IMR-90 (cell line): ENCODE results near the gene CENPQ. TPM values are rescaled to one million over a fixed set of nuclear protein-coding genes. Genes with fewer than 3 reads are reported as not detected.
A peak's percentile ranks its signal among the peaks of the same experiment; 100 is the strongest.

Source experiments
- ATAC-seq: fragments of 200-7000 bp; cut with Tn5 transposase; 2 replicates; pipeline ENCODE4 v1.9.1; 2020; ENCODE audit warnings: low read depth, mild to moderate bottlenecking, moderate library complexity
- BruUV-seq: library from RNA; stranded (reverse); fragments of 400-500 nt; replicated peaks from 2 replicates; lab custom pipeline; 2021; lab: Mats Ljungman, UMichigan
- CTCF ChIA-PET: fragments of 300-600 bp; formaldehyde crosslinking; extraction: SDS; loops from one replicate; lab custom pipeline; 2021; ENCODE audit warnings: antibody characterized with exemption; lab: Yijun Ruan, JAX
- POLR2A ChIA-PET: fragments of 300-600 bp; sonication (Branson Sonifier 250); formaldehyde crosslinking; loops from one replicate; lab custom pipeline; 2022; ENCODE audit warnings: antibody characterized with exemption; ENCODE audit not compliant: unreplicated experiment; lab: Charles Lee
- DNase-seq: peaks from one replicate; pipeline ENCODE4 v3.0.0; 2013
- H2AFZ ChIP-seq: replicated peaks from 2 replicates; pipeline ENCODE3; 2013; ENCODE audit warnings: low read length, mild to moderate bottlenecking; ENCODE audit not compliant: poor library complexity
- H2AK5ac ChIP-seq: 2 replicates; pipeline ENCODE4 v1.6.1; 2013; ENCODE audit warnings: low read depth, low read length, inconsistent platforms
- H2AK9ac ChIP-seq: replicated peaks from 2 replicates; pipeline ENCODE3; 2013; ENCODE audit warnings: mild to moderate bottlenecking, low read depth, low read length, moderate library complexity; ENCODE audit not compliant: poor library complexity
- H2BK120ac ChIP-seq: 2 replicates; pipeline ENCODE4 v1.6.1; 2013; ENCODE audit warnings: low read depth, low read length, inconsistent platforms
- H2BK15ac ChIP-seq: 3 replicates; pipeline ENCODE4 v1.6.1; 2013; ENCODE audit warnings: low read depth, low read length, inconsistent platforms
- H2BK20ac ChIP-seq: 2 replicates; pipeline ENCODE4 v1.6.1; 2013; ENCODE audit warnings: low read depth, mild to moderate bottlenecking, inconsistent platforms, low read length, moderate library complexity
- H2BK5ac ChIP-seq: 2 replicates; pipeline ENCODE4 v1.6.1; 2013; ENCODE audit warnings: mild to moderate bottlenecking, low read depth, low read length, inconsistent platforms; ENCODE audit not compliant: poor library complexity, severe bottlenecking
- H3K14ac ChIP-seq: replicated peaks from 2 replicates; pipeline ENCODE4 v1.6.1; 2013; ENCODE audit warnings: low read depth, low read length, inconsistent platforms
- H3K18ac ChIP-seq: 2 replicates; pipeline ENCODE4 v1.6.1; 2013; ENCODE audit warnings: low read depth, low read length, control low read depth
- H3K23ac ChIP-seq: 2 replicates; pipeline ENCODE4 v1.6.1; 2013; ENCODE audit warnings: low read depth, low read length, inconsistent platforms
- H3K27ac ChIP-seq: 2 replicates; pipeline ENCODE4 v1.5.1; 2013; ENCODE audit warnings: mild to moderate bottlenecking, control low read depth, low read length; ENCODE audit not compliant: insufficient read depth
- H3K27me3 ChIP-seq: 2 replicates; pipeline ENCODE4 v1.6.1; 2013; ENCODE audit warnings: low read length; ENCODE audit not compliant: control insufficient read depth, insufficient read depth
- H3K36me3 ChIP-seq: 2 replicates; pipeline ENCODE4 v1.6.1; 2013; ENCODE audit warnings: low read length, mixed read lengths; ENCODE audit not compliant: control insufficient read depth, insufficient read depth
- H3K4ac ChIP-seq: 2 replicates; pipeline ENCODE4 v1.6.1; 2013; ENCODE audit warnings: low read depth, low read length, inconsistent platforms
- H3K4me1 ChIP-seq: 2 replicates; pipeline ENCODE4 v1.6.1; 2013; ENCODE audit warnings: low read length, mixed read lengths; ENCODE audit not compliant: control insufficient read depth, insufficient read depth
- H3K4me2 ChIP-seq: 2 replicates; pipeline ENCODE4 v1.6.1; 2013; ENCODE audit warnings: low read depth, mild to moderate bottlenecking, control low read depth, low read length, moderate library complexity
- H3K4me3 ChIP-seq: 2 replicates; pipeline ENCODE4 v1.5.1; 2013; ENCODE audit warnings: low read depth, mild to moderate bottlenecking, control low read depth, low read length, moderate library complexity; ENCODE audit not compliant: insufficient read depth
- H3K56ac ChIP-seq: 2 replicates; pipeline ENCODE4 v1.6.1; 2013; ENCODE audit warnings: low read length, inconsistent platforms; ENCODE audit not compliant: insufficient read depth; ENCODE audit errors: extremely low read depth
- H3K79me1 ChIP-seq, 2 experiments: 2 replicates each; pipeline ENCODE4 v1.6.1; 2013; ENCODE audit warnings: low read length in 2 of 2, inconsistent platforms in 1 of 2, low read depth in 1 of 2
- H3K9ac ChIP-seq: 2 replicates; pipeline ENCODE4 v1.6.1; 2013; ENCODE audit warnings: low read depth, low read length, control low read depth
- H3K9me1 ChIP-seq: 2 replicates; pipeline ENCODE4 v1.6.1; 2013; ENCODE audit warnings: low read length, inconsistent platforms; ENCODE audit not compliant: insufficient read depth
- H3K9me3 ChIP-seq: 2 replicates; pipeline ENCODE4 v1.6.1; 2013; ENCODE audit warnings: low read length; ENCODE audit not compliant: control insufficient read depth, insufficient read depth
- H4K20me1 ChIP-seq: 2 replicates; pipeline ENCODE4 v1.6.1; 2013; ENCODE audit warnings: low read length, inconsistent platforms; ENCODE audit not compliant: insufficient read depth
- H4K5ac ChIP-seq: 2 replicates; pipeline ENCODE4 v1.6.1; 2013; ENCODE audit warnings: mild to moderate bottlenecking, low read depth, low read length, control low read depth
- H4K8ac ChIP-seq, 2 experiments: 2 replicates each; pipeline ENCODE4 v1.6.1; 2013; ENCODE audit warnings: low read depth in 2 of 2, low read length in 2 of 2, control low read depth in 1 of 2, inconsistent platforms in 1 of 2
- H4K91ac ChIP-seq: 2 replicates; pipeline ENCODE4 v1.6.1; 2013; ENCODE audit warnings: low read depth, low read length, inconsistent platforms; ENCODE audit not compliant: insufficient read depth
- BHLHE40 ChIP-seq: fragments of 150-350 bp; IDR thresholded peaks from 2 replicates; pipeline ENCODE4 v1.6.1; 2016; ENCODE audit warnings: mild to moderate bottlenecking, low read depth, low read length
- CEBPB ChIP-seq: IDR thresholded peaks from 2 replicates; pipeline ENCODE4 v1.6.1; 2012; ENCODE audit warnings: low read depth, low read length, improper control_type of control experiment
- CHD1 ChIP-seq: IDR thresholded peaks from 2 replicates; pipeline ENCODE4 v1.6.1; 2012; ENCODE audit warnings: low read depth, low read length, improper control_type of control experiment
- FOS ChIP-seq: fragments of 150-350 bp; IDR thresholded peaks from 2 replicates; pipeline ENCODE4 v1.6.1; 2016; ENCODE audit warnings: low read depth, low read length
- MAFK ChIP-seq: IDR thresholded peaks from 2 replicates; pipeline ENCODE4 v1.6.1; 2012; ENCODE audit warnings: low read depth, low read length, improper control_type of control experiment
- MXI1 ChIP-seq: IDR thresholded peaks from 2 replicates; pipeline ENCODE4 v1.6.1; 2012; ENCODE audit warnings: low read depth, mild to moderate bottlenecking, low read length, moderate library complexity, borderline replicate concordance
- NFE2L2 ChIP-seq: fragments of 150-350 bp; IDR thresholded peaks from 2 replicates; pipeline ENCODE4 v1.6.1; 2016; ENCODE audit warnings: low read depth, mild to moderate bottlenecking, low read length
- POLR2A ChIP-seq: IDR thresholded peaks from 2 replicates; pipeline ENCODE4 v1.6.1; 2012; ENCODE audit warnings: mild to moderate bottlenecking, low read depth, low read length
- RAD21 ChIP-seq: IDR thresholded peaks from 2 replicates; pipeline ENCODE4 v1.6.1; 2012; ENCODE audit warnings: low read length, improper control_type of control experiment
- RCOR1 ChIP-seq: IDR thresholded peaks from 2 replicates; pipeline ENCODE4 v1.6.1; 2012; ENCODE audit warnings: mild to moderate bottlenecking, low read length, improper control_type of control experiment; ENCODE audit not compliant: insufficient replicate concordance
- RFX5 ChIP-seq: IDR thresholded peaks from 2 replicates; pipeline ENCODE4 v1.8.0; 2012; ENCODE audit warnings: low read depth, mild to moderate bottlenecking, low read length, moderate library complexity
- WGBS, 2 experiments: methylation state at CpG; one replicate each; pipeline versions ENCODE4 v1.1.5 to v1.1.7; 2013; ENCODE audit warnings: missing lambda C conversion rate in 2 of 2; ENCODE audit not compliant: insufficient read length in 1 of 2; ENCODE audit errors: extremely low coverage in 2 of 2; 5-methylcytosine and 5-hydroxymethylcytosine counted together
- dilution Hi-C: fragments of 300-500 bp; cut with HindIII; formaldehyde crosslinking; loops from one replicate; pipeline ENCODE4 v1.14.3; 2018; ENCODE audit warnings: low sequenced_read_pairs; ENCODE audit not compliant: unreplicated experiment
- in situ Hi-C: fragments of 300-500 bp; cut with MboI; formaldehyde crosslinking; loops from 3 replicates; pipeline ENCODE4 v1.14.3; 2019; ENCODE audit warnings: low sequenced_read_pairs, inconsistent platforms, mixed read lengths
- intact Hi-C: fragments of 100-400 bp; cut with micrococcal nuclease; formaldehyde crosslinking; loops from 2 replicates; pipeline ENCODE4 v1.10.0; 2022
- polyA plus RNA-seq, 3 experiments: library from polyadenylated mRNA; depleted of rRNA; stranded (reverse); fragments of >200 nt; gene quantifications; 2 replicates each; pipeline ENCODE4 v1.2.3, GENCODE V29; 2012; ENCODE audit warnings: low replicate concordance in 1 of 3
- total RNA-seq: library from RNA; depleted of rRNA; stranded (reverse); fragments of >200 nt; gene quantifications from 2 replicates; pipeline ENCODE4 v1.2.3, GENCODE V29; 2012
- TF ChIP-seq, protein P1 (sequence below): conservative IDR thresholded peaks from 2 replicates; pipeline ENCODE4 v1.5.1; 2012; ENCODE audit warnings: mild to moderate bottlenecking, low read depth, low read length, improper control_type of control experiment

Gene CENPQ
- total and polyA plus RNA-seq, 2 of the 4 experiments (the other 2 are of a cell fraction) = 2.2 to 3.7 TPM

DNA sequence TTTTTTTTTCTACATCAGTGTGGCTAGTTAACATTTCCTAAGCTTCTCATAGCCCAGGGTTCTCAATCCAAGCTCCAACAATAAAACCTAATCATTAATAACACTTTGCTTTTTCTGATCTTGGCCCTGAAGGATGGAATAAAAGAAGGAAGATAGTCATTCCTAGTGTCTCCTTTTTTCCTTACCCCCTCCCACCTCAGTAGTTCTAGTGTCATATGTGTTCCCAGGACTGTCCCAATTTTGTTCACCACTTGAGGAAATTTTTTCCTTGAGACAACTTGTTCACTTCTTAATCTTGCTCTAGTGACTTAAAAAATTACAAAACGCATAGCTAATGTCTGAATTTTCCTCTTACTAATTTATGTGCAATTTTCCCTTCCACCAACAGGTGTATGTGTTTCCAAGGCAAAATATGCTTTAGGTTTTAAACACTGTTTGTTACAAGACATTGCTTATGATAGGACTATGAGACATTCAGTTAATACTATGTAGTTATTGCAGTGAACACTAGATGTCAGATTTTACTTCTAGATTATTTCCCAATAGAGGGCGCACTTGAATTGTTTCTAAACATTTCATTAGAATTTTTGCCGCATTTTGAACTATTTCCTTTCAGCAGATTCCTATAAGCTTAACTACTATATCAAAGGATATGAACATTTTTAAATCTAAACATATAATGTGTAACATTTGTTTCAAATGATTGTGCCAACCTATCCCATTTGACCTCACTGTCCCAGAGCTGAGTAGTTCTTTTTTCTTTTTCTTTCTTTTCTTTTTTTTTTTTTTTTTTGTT, 68.8 kb downstream of the CENPQ start (continued):
- TF ChIP-seq NFE2L2 (no peak), CEBPB (peak; percentile 71)

DNA sequence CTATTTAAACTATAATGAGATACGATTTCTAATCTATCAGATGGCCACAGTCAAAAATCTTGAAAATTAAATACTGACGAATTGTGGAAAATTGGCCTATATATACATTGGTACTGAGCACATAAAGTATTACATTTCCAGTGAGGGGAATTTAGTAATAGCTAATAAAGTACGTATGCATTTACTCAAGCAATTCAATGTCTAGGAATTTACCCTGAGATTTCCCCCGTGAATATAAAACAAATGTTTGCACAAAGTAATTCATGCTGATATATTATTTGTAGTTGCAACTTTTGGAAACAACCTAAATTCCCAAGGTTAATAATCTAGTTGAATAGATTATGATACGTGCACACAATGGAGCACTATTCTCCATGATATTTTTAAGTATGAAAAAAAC, 72.6 kb downstream of the CENPQ start:
- BruUV-seq = no TSS peak
- Histone ChIP-seq H2BK15ac (no peak overlapping the region), H4K8ac (no peak overlapping the region), H2AK5ac (no peak overlapping the region), H3K4ac (no peak overlapping the region), H3K4me1 (no peaks in the 10 kb centered on the region), H3K9ac (no peak overlapping the region), H3K14ac (no peak overlapping the region), H4K91ac (no peak overlapping the region), H3K18ac (no peak overlapping the region), H3K27ac (no peak overlapping the region), H2BK20ac (no peak overlapping the region), H2AFZ (no peak overlapping the region), H3K4me3 (no peak overlapping the region), H2BK5ac (no peak overlapping the region), H3K4me2 (no peak overlapping the region), H3K79me1 (no peaks in the 10 kb centered on the region), H2BK120ac (no peak overlapping the region), H3K56ac (no peak overlapping the region), H4K20me1 (no peaks in the 10 kb centered on the region), H2AK9ac (no peak overlapping the region), H3K9me3 (no peaks in the 10 kb centered on the region), H3K36me3 (no peaks in the 10 kb centered on the region), H4K5ac (no peak overlapping the region), H3K23ac (no peak overlapping the region), H3K9me1 (no peaks in the 10 kb centered on the region), H3K27me3 (no peaks in the 10 kb centered on the region)
- TF ChIP-seq MAFK = no peak
- no peak for TF ChIP-seq CHD1
- TF ChIP-seq BHLHE40 = no peak
- TF ChIP-seq, protein P1, sequence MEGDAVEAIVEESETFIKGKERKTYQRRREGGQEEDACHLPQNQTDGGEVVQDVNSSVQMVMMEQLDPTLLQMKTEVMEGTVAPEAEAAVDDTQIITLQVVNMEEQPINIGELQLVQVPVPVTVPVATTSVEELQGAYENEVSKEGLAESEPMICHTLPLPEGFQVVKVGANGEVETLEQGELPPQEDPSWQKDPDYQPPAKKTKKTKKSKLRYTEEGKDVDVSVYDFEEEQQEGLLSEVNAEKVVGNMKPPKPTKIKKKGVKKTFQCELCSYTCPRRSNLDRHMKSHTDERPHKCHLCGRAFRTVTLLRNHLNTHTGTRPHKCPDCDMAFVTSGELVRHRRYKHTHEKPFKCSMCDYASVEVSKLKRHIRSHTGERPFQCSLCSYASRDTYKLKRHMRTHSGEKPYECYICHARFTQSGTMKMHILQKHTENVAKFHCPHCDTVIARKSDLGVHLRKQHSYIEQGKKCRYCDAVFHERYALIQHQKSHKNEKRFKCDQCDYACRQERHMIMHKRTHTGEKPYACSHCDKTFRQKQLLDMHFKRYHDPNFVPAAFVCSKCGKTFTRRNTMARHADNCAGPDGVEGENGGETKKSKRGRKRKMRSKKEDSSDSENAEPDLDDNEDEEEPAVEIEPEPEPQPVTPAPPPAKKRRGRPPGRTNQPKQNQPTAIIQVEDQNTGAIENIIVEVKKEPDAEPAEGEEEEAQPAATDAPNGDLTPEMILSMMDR = no peak
- no peak for TF ChIP-seq RFX5
- TF ChIP-seq FOS = no peak
- no peak for TF ChIP-seq RAD21
- no peak for TF ChIP-seq MXI1
- TF ChIP-seq POLR2A = no peak
- no peak for TF ChIP-seq RCOR1
- no peak for TF ChIP-seq CEBPB
- intact Hi-C loops = no loop called here
- ATAC-seq (no peak), DNase-seq (no peak)
- in situ Hi-C loops = loop anchor here (25.0 kb wide), 1 partner anchor 302 kb away; no protein-coding TSS in a partner anchor
- WGBS, 2 experiments = no CpG with 5 or more reads among the region's 5 CpGs
- dilution Hi-C loops = no loop called here
- ChIA-PET POLR2A (no interaction called here), CTCF (no interaction called here)
